GM21381 (cell line): ENCODE results near the gene RIPOR2.
"Not testable (repeated sequence)": the region's sequence is repeated elsewhere in the genome, so short reads cannot be mapped to it uniquely, and the experiment has no call there.

ENCODE experiments used
- ATAC-seq: cut with Tn5 transposase; IDR thresholded peaks from one replicate; pipeline ENCODE4 v1.9.1; 2021; ENCODE audit warnings: mild to moderate bottlenecking, moderate library complexity; ENCODE audit not compliant: unreplicated experiment

The RIPOR2 gene

GRCh38 chr6:24953726-24954125 is 18.0 kb upstream of the RIPOR2 start:
- ATAC-seq = no peak

DNA sequence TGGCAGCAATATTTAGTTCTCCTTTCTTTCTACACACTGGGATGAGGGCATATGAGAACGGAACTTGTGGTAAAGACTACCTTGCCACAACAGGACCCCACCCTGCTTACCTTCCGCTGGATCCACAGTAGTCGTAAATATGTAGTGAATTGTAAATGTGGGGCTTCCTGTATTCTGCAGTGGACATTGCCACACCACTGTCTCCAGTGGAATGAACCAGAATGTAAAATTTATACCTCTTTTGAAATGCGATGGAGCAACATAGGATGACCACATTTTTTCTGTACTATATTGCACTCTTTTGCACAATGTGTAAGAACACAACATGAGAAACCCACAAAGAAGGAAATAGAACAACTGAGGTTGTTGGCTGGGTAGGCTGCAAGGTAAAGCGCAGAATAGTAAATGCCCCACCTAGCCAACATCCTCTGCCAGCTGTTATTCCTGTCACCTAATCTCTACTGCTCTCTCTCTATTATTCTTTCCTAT is 16.1 kb upstream of the RIPOR2 start:
- ATAC-seq = no peak

DNA sequence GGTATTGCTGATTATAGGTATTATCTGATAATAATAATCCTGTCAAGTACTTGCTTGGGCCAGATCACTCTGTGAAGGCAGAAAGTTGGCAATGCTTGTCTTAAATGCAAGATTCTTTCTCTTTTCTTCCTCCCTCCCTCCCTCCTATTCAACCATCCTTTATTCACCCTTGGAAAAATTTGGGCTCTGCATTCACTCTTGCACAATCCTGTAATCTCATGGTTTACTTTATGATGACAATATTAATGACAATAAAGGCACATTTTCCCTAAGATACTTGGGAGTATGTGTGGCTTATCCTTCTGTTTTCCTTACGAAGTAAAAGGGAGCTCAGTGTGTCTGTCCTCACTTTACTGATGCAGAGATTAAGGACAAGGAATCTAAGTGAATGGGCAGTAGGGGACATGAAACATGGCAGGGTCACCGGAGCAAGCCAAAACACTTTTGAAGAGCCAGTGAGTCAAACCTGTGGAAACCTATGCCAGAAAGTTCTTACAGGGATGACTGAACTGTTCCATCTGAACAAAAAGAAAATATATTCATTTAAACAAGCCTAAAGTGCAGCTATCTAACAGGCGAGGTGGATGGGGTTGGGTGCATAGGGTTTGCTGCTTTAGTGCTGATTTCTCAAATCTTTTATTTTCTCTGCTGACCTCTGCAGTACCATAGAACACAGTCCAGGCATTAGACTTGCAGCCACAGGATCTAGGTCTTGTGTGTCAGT is 14.6 kb upstream of the RIPOR2 start:
- no peak for ATAC-seq

- peak; percentile 92 for ATAC-seq
Measured at GRCh38 chr6:24949020-24949569, 13.3 kb upstream of the RIPOR2 start.

- ATAC-seq = not testable (repeated sequence)
Measured at GRCh38 chr6:24948261-24948660, 12.5 kb upstream of the RIPOR2 start.

DNA sequence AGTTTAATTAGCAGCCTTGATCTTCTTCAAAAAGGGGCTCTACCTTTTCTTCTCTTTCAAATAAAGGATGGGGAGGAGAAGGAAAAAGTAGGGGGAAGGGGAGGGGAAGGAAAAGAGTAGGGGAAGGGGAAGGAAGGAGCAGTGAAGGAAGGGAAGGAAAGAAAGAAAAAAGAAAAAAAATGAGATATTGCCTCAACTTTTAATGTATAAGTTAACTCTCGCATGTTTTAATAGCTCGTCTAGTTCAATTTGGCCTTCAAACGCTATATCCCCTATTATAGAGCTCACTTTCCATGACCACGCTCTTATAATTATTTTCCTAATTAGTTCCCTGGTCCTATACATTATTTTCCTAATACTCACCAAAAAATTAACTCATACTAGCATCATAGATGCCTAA is 11.9 kb upstream of the RIPOR2 start:
- ATAC-seq = no peak

GRCh38 chr6:24945054-24945453 is 9.3 kb upstream of the RIPOR2 start:
- no peak for ATAC-seq

- ATAC-seq = no peak
Measured at GRCh38 chr6:24943774-24944173, 8.0 kb upstream of the RIPOR2 start.

DNA sequence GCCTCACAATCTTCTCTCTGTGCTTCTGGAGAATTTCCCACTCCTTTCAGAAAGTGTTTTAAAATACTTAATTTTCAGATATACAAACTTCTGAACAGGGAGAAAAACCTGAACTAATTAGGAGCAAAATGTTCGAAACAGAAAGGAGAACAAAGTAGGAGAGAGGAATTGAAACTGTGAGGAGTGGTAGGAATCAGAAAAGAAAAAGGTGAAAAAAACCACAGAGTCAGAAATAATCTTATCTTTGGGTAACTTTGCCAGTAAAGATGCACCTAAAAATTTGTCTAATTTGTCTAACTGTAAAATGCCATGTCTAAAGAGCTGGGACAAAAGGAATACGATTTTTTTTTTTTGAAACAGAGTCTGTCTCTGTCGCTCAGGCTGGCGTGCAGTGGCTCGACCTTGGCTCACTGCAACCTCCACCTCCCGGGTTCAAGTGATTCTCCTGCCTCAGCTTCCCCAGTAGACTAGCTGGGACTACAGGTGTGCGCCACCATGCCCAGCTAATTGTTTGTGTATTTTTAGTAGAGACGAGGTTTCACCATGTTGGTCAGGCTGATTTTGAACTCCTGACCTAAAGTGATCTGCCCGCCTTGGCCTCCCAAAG is 4.7 kb upstream of the RIPOR2 start:
- no peak for ATAC-seq

DNA sequence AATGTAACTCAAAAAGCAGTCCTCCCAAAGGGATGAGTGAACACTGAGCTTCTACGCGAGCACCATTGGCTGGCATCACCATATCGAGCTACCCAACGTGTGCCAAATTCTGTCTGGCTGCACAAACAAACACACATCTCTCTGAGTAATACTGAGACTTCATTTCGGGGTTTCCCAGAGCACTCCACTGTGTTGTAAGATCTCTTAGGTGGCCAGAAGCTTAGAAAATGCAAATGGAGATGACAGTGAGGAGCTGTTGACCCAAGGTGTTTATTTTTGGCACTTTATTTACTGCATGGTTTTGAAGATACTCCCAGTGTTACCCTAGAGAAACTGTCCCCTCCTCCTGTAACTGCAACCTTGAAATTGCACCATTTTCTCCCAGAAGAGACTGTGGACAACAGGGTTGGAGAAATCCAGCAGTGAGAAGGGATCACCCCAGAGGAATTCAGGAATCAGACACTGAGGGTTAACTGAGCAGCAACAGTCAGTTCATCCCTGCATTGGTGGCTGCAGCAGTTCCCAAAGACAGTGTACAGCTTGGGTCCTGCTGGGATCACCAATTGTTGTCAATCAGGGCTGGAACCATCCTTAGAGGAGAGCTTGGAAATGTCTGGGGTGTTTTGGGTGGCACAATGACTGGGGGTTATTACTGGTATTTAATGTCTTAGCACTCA is 1.0 kb upstream of the RIPOR2 start:
- peak; percentile 66 for ATAC-seq

- ATAC-seq = no peak
Measured at GRCh38 chr6:24933868-24934401, 1.8 kb downstream of the RIPOR2 start.

- ATAC-seq = no peak
Measured at GRCh38 chr6:24933266-24933665, 2.5 kb downstream of the RIPOR2 start.

GRCh38 chr6:24932832-24933231 is 2.9 kb downstream of the RIPOR2 start:
- peak; percentile 20 for ATAC-seq

DNA sequence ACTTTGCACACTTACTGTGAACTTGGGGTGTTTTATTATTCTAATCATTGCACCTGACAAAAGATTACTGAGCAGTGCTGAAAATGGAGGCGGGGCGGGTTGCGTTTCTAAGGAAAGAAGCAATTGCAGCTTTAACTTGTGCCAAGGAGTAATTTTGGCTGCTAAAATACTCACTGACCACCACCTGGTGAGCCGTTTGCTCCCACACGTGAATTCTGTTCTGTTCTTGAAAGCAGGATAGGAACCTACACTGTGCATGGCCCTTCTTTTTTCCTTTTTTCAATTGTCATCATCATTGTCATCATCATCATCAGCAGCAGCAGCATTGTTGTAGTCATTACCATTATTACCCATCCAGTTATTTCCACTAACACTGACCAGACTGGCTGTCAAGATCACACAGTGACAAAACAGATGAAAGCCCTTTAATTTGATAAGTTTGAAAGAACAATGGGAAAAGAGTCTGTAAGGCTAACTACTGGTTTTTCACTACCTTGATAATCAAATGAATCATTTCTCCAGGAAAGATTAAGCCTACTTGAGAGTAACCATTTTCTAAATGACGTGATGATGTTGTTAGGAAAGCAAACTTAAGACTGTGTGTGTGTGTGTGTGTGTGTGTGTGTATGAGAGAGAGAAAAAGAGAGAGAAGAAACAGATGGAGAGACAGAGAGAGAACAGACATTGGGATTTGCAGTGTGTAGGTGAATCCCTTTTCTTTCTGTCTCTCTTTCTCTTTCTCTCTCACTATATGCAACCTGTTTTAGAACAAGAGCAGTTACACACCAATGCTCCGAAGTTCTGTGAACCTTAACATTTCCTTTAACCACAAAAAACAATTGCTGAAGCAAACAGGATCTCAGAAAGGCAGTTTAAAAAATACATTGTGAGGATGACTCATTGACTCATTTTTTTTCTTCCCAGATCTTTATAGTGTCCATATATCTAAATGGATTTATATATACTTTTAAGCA is 3.8 kb downstream of the RIPOR2 start:
- peak; percentile 34 for ATAC-seq

GRCh38 chr6:24931296-24931695 is 4.5 kb downstream of the RIPOR2 start:
- ATAC-seq = no peak

- no peak for ATAC-seq
Measured at GRCh38 chr6:24930431-24930871, 5.3 kb downstream of the RIPOR2 start.

DNA sequence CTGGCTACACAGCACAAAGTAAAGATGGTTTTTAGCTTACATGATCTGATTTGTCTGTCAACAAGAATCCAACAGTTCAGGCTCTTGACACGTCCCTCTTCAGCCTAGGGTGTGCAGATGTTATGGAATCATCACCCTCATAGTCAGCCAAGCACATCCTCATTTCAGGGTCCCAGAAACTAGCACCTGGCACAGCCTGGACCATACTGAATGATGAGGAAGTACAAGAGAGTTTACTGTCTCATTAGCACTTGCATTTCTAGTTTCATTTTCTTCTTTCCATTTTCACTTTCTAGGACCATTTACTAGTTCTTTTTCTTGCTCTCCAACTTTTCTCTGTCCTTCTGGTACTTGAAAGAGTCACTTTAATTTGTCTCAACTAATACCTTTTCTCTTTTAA is 6.5 kb downstream of the RIPOR2 start:
- no peak for ATAC-seq

GRCh38 chr6:24927985-24928745 is 7.6 kb downstream of the RIPOR2 start:
- no peak for ATAC-seq

GRCh38 chr6:24927277-24927955 is 8.3 kb downstream of the RIPOR2 start:
- no peak for ATAC-seq
